OCI-LY3 (cell line): Measurements from ENCODE around the gene TECPR2.

Source experiments
- H2AFZ ChIP-seq: fragments of 200-600, 300-600 bp; shearing (Covaris generic); 2 replicates; pipeline ENCODE4 v1.6.0; 2014; ENCODE audit warnings: antibody characterized with exemption, low read depth, low read length
- H3K27ac ChIP-seq: fragments of 200-600, 300-600 bp; sonication (generic); 2 replicates; pipeline ENCODE4 v1.5.1; 2014; ENCODE audit warnings: mild to moderate bottlenecking, low read length, moderate library complexity, mixed read lengths
- H3K27me3 ChIP-seq: fragments of 200-600, 300-600 bp; sonication (generic); 2 replicates; pipeline ENCODE4 v1.6.1; 2014; ENCODE audit warnings: low read depth, low read length, mixed read lengths
- H3K36me3 ChIP-seq: fragments of 200-600, 300-600 bp; sonication (generic); replicated peaks from 2 replicates; pipeline ENCODE3; 2014; ENCODE audit warnings: low read depth, low read length, mixed read lengths
- H3K4me1 ChIP-seq: fragments of 300-600, 200-600 bp; sonication (generic); 2 replicates; pipeline ENCODE4 v1.6.1; 2014; ENCODE audit warnings: low read length, mixed read lengths
- H3K4me2 ChIP-seq: fragments of 200-600, 300-600 bp; sonication (generic); 2 replicates; pipeline ENCODE4 v1.6.1; 2014; ENCODE audit warnings: low read length, mixed read lengths
- H3K4me3 ChIP-seq: fragments of 300-600, 200-600 bp; sonication (generic); 2 replicates; pipeline ENCODE4 v1.5.1; 2014; ENCODE audit warnings: antibody characterized with exemption, mild to moderate bottlenecking, low read length, moderate library complexity
- H3K79me2 ChIP-seq: fragments of 300-600, 200-600 bp; shearing (Covaris generic); 2 replicates; pipeline ENCODE4 v1.6.1; 2014; ENCODE audit warnings: mild to moderate bottlenecking, low read length, mixed read lengths
- H3K9ac ChIP-seq: fragments of 300-600, 200-600 bp; shearing (Covaris generic); 2 replicates; pipeline ENCODE4 v1.6.0; 2014; ENCODE audit warnings: mild to moderate bottlenecking, low read length, moderate library complexity
- H3K9me3 ChIP-seq: fragments of 200-600, 300-600 bp; shearing (Covaris generic); 2 replicates; pipeline ENCODE4 v1.6.1; 2014; ENCODE audit warnings: low read length, mixed read lengths; ENCODE audit not compliant: insufficient read depth
- H4K20me1 ChIP-seq: fragments of 200-600, 300-600 bp; sonication (generic); 2 replicates; pipeline ENCODE4 v1.6.1; 2016; ENCODE audit warnings: low read length, mixed read lengths; ENCODE audit not compliant: insufficient read depth
- EZH2phosphoT487 ChIP-seq: fragments of 200-600 bp; shearing (Covaris generic); IDR thresholded peaks from 2 replicates; pipeline ENCODE4 v1.6.1; 2018; ENCODE audit warnings: antibody characterized with exemption, mixed run types, low read depth
- TF ChIP-seq, protein P1 (sequence below): fragments of 200-600, 300-600 bp; sonication (generic); IDR thresholded peaks from 2 replicates; pipeline ENCODE4 v1.5.1; 2014; ENCODE audit warnings: antibody characterized with exemption, low read length, low read depth

TECPR2 gene

DNA sequence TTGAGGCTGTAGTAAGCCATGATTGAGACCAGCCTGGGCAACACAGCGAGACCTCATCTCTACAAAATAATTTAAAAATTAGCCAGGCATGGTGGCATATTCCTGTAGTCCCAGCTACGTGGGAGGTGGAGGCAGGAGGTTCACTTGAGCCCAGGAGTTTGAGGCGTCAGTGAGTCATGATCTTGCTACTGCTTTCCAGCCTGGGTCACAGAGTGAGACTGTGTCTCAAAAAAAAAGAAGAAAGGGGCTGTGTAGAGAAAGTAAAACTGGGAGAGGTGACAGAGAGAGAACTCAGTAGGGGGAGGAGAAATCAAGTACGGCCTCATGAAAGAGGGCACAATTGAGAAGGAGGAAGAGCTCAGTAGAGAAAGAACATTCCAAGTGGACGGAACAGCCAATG, 12.4 kb downstream of the TECPR2 start:
- Histone ChIP-seq H3K4me2 (no peak overlapping the region), H3K27ac (no peak overlapping the region), H4K20me1 (no peaks in the 10 kb centered on the region), H3K79me2 (peaks cover 9% of the 10 kb centered on the region; the same call in 1 of the 2 replicates), H3K27me3 (no peaks in the 10 kb centered on the region), H3K9ac (no peak overlapping the region), H3K4me3 (no peak overlapping the region), H2AFZ (no peak overlapping the region), H3K4me1 (peaks cover 26% of the 10 kb centered on the region), H3K36me3 (no peaks in the 10 kb centered on the region), H3K9me3 (no peaks in the 10 kb centered on the region)
- TF ChIP-seq EZH2phosphoT487: no peak
- TF ChIP-seq, protein P1, sequence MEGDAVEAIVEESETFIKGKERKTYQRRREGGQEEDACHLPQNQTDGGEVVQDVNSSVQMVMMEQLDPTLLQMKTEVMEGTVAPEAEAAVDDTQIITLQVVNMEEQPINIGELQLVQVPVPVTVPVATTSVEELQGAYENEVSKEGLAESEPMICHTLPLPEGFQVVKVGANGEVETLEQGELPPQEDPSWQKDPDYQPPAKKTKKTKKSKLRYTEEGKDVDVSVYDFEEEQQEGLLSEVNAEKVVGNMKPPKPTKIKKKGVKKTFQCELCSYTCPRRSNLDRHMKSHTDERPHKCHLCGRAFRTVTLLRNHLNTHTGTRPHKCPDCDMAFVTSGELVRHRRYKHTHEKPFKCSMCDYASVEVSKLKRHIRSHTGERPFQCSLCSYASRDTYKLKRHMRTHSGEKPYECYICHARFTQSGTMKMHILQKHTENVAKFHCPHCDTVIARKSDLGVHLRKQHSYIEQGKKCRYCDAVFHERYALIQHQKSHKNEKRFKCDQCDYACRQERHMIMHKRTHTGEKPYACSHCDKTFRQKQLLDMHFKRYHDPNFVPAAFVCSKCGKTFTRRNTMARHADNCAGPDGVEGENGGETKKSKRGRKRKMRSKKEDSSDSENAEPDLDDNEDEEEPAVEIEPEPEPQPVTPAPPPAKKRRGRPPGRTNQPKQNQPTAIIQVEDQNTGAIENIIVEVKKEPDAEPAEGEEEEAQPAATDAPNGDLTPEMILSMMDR: no peak

DNA sequence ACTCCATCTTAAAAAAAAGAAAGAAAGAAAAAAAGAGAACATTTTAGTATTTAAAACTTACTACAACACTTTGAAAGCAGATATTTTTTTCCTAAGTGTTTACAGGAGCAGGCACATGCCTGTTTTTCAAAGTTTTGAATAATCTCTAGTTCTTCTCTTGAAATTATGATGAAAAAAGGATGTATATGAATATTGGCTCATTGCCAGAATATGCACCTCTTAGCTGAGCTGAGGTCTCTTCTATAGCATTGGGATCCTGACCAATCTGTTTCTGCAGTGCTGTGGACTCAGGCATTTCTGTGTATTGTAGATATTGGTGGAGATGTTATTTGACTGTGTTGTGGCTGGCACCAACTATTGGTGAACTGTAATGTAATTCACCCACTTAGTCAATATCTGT, 15.0 kb downstream of the TECPR2 start:
- H3K27me3 ChIP-seq: no peaks in the 10 kb centered on the region
- H3K27ac ChIP-seq: no peak overlapping the region
- TF ChIP-seq, protein P1: no peak
- TF ChIP-seq EZH2phosphoT487: no peak
- H3K9me3 ChIP-seq: no peaks in the 10 kb centered on the region
- no peaks in the 10 kb centered on the region for H4K20me1 ChIP-seq
- no peak overlapping the region for H2AFZ ChIP-seq
- H3K4me3 ChIP-seq: no peak overlapping the region
- H3K9ac ChIP-seq: no peak overlapping the region
- H3K36me3 ChIP-seq: no peaks in the 10 kb centered on the region
- H3K4me2 ChIP-seq: no peak overlapping the region
- H3K79me2 ChIP-seq: no peaks in the 10 kb centered on the region
- H3K4me1 ChIP-seq: peaks cover 11% of the 10 kb centered on the region

DNA sequence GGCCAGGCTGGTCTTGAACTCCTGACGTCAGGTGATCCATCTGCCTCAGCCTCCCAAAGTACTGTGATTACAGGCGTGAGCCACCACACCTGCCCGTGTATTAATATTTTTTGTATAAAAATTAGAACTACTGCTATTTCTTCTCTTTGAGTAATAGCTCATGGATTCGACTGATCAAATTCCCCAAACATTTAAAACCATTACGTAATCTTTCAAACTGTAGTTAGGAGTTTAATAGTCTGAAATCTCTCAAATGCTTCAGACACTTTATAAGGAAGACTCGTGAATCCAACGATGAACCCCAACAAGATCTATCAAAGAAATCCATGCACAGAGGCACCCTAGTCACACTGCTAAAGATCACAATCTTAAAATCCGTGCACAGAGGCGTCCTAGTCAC, 16.1 kb downstream of the TECPR2 start:
- H3K9me3 ChIP-seq: no peaks in the 10 kb centered on the region
- H3K4me1 ChIP-seq: no peaks in the 10 kb centered on the region
- TF ChIP-seq, protein P1: no peak
- TF ChIP-seq EZH2phosphoT487: no peak
- H3K36me3 ChIP-seq: no peaks in the 10 kb centered on the region
- H3K27me3 ChIP-seq: no peaks in the 10 kb centered on the region
- H2AFZ ChIP-seq: no peak overlapping the region
- H3K4me2 ChIP-seq: no peak overlapping the region
- H3K27ac ChIP-seq: no peak overlapping the region
- no peaks in the 10 kb centered on the region for H4K20me1 ChIP-seq
- H3K79me2 ChIP-seq: no peaks in the 10 kb centered on the region
- H3K9ac ChIP-seq: no peak overlapping the region
- no peak overlapping the region for H3K4me3 ChIP-seq

DNA sequence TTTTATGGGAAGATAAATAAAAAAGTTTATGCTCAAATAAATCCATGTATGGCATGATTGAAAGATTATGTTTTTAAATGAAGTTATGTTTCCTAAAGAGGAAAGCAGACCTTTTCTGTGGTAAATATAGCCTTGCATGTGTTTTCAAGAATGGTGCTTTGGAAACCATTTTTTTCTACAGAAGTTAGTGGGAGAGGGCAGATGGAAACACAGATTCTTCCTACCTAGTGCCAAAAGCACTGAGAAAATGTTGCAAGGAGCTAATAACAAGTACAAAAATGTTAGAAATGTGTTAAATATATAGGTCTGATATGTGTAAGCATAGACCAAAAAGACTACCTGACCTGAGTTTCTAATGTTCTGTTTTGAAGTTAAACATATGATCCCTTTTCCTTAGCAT, 24.3 kb downstream of the TECPR2 start:
- no peak overlapping the region for H3K4me2 ChIP-seq
- no peak overlapping the region for H2AFZ ChIP-seq
- no peaks in the 10 kb centered on the region for H3K27me3 ChIP-seq
- no peaks in the 10 kb centered on the region for H4K20me1 ChIP-seq
- H3K4me3 ChIP-seq: no peak overlapping the region
- no peaks in the 10 kb centered on the region for H3K79me2 ChIP-seq
- no peak overlapping the region for H3K27ac ChIP-seq
- H3K9me3 ChIP-seq: no peaks in the 10 kb centered on the region
- TF ChIP-seq, protein P1: no peak
- no peak for TF ChIP-seq EZH2phosphoT487
- no peaks in the 10 kb centered on the region for H3K36me3 ChIP-seq
- no peak overlapping the region for H3K9ac ChIP-seq
- H3K4me1 ChIP-seq: no peaks in the 10 kb centered on the region
